ENCODE results near the gene MTA1.

DNA sequence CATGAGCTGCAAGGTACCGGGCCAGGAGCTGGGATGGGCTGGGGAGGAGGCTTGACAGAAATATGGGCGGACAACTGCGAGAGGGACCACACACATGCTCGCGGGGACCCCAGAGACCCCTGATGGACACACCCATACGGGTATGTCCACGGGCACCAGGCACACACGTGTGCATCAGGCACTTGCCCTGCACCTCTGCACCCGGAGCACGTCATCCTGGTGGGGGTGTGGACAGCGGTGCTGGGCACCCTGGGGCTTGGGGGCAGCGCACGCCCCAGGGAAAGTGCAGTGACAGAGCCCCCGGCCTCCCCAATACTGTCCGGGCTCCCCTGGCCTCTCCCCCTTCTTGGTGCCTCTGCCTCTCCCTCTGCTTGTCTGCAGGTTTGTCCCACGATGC lies 65.4 kb downstream of the MTA1 start:
- TF ChIP-seq, protein P1, sequence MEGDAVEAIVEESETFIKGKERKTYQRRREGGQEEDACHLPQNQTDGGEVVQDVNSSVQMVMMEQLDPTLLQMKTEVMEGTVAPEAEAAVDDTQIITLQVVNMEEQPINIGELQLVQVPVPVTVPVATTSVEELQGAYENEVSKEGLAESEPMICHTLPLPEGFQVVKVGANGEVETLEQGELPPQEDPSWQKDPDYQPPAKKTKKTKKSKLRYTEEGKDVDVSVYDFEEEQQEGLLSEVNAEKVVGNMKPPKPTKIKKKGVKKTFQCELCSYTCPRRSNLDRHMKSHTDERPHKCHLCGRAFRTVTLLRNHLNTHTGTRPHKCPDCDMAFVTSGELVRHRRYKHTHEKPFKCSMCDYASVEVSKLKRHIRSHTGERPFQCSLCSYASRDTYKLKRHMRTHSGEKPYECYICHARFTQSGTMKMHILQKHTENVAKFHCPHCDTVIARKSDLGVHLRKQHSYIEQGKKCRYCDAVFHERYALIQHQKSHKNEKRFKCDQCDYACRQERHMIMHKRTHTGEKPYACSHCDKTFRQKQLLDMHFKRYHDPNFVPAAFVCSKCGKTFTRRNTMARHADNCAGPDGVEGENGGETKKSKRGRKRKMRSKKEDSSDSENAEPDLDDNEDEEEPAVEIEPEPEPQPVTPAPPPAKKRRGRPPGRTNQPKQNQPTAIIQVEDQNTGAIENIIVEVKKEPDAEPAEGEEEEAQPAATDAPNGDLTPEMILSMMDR (IDR thresholded peaks at IDR 0.05; ENCODE audit: control extremely low read depth in 1 of 3, insufficient read depth in 1 of 3, low read depth in 1 of 3, low read length in 3 of 3), result no peak
- TF ChIP-seq POLR2A (IDR thresholded peaks at IDR 0.05; ENCODE audit: control extremely low read depth in 1 of 2, low read depth in 2 of 2, low read length in 2 of 2), result no peak
- TF ChIP-seq TBP (IDR thresholded peaks at IDR 0.05; ENCODE audit: low read depth, low read length), result no peak
- no peak for TF ChIP-seq EP300 (IDR thresholded peaks at IDR 0.05; ENCODE audit: borderline replicate concordance in 1 of 2, low read depth in 2 of 2, low read length in 2 of 2)
- TF ChIP-seq JUND (IDR thresholded peaks at IDR 0.05; ENCODE audit: low read length), result no peak
- TF ChIP-seq CEBPB (IDR thresholded peaks at IDR 0.05; ENCODE audit: low read depth, low read length), result no peak
- no peak for TF ChIP-seq CBX5 (IDR thresholded peaks at IDR 0.05; ENCODE audit: low read depth, low read length)
- TF ChIP-seq CBX8 (IDR thresholded peaks at IDR 0.05; ENCODE audit: borderline replicate concordance, low read depth, low read length), result no peak
- TF ChIP-seq SIN3A (conservative IDR thresholded peaks at IDR 0.05 in 1 of 2, IDR thresholded peaks at IDR 0.05 in 1 of 2; ENCODE audit: low read depth in 1 of 2, low read length in 2 of 2), result no peak

Measured in H1 (cell line).